HG02840 (cell line): Measurements from ENCODE around the gene CTDSPL2.
"Not testable (repeated sequence)": the region's sequence is repeated elsewhere in the genome, so short reads cannot be mapped to it uniquely, and the experiment has no call there.

Experiments used
- ATAC-seq: cut with Tn5 transposase; IDR thresholded peaks from one replicate; pipeline ENCODE4 v1.9.1; 2021; ENCODE audit warnings: mild to moderate bottlenecking, moderate library complexity, moderate number of reproducible peaks; ENCODE audit not compliant: unreplicated experiment, low FRiP score

The CTDSPL2 gene

DNA sequence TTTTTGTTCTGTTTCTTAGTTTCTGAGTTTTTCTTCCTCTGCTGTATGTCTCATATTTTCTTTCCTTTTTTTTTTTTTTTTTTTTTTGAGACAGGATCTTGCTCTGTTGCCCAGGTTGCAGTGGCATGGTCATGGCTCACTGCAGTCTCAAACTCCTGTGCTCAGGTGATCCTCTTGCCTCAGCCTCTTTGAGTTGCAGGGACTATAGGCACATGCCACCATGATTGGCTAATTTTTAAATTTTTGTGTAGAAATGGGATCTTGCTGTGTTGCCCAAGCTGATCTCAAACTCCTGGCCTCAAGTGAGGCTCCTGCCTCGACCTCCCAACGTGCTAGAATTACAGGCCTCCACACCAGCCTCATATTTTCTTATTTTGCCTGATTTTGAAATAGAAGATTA lies 51.9 kb downstream of the CTDSPL2 start:
- ATAC-seq: no peak

DNA sequence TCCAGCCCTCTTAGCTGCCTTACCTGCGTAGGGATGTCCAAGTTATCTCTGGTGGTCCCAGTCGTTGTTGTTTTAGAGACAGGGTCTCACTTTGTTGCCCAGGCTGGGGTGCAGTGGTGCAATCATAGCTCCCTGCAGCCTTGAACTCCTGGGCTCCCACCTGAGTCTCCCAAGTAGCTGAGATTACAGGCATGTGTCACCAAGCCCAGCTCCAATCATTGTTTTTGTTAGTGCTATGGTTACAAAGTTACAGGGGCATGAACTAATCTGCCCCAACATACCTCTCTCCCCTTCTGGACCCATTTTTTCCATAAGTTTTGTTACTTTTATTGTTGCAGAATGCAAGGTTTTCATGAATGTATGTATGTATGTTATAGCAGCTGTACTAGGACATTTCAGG lies 54.7 kb downstream of the CTDSPL2 start:
- no peak for ATAC-seq

DNA sequence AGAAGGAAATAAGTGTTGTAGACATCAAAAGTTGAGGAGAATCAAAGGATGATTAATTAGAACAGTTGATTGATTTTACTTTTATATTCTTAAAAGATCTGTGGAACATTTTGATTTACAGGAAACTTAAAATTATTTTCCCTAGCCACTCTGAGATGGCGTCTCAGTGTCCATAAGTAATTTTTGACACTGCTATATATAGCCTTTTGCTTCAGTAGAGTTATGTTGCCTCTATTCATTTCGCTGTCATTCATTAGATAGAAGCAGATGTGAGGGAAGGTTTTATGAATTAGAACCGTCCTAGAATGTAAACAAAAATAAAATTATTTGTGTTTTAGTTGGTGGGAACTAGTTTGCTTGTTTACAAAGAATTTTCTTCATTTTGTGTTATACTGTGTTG lies 58.5 kb downstream of the CTDSPL2 start:
- no peak for ATAC-seq

DNA sequence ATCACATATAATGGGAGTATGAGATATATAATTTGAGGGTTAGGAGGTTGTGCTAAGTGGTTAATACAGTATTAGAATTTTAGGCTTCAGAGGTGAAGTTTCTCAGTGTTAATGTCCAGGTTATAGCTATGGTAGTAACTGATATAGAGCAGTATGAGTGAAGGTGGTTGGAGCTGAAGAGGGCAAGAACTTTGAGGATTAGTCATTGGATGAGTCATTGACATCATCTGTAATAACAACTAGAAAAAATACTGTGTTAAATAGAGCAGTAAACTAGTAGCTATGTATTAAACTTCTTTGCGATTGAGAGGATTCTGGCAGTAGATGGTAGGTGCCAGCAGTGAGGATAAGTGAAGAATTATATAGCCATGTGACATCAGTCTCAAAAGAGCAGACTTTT lies 62.0 kb downstream of the CTDSPL2 start:
- no peak for ATAC-seq

DNA sequence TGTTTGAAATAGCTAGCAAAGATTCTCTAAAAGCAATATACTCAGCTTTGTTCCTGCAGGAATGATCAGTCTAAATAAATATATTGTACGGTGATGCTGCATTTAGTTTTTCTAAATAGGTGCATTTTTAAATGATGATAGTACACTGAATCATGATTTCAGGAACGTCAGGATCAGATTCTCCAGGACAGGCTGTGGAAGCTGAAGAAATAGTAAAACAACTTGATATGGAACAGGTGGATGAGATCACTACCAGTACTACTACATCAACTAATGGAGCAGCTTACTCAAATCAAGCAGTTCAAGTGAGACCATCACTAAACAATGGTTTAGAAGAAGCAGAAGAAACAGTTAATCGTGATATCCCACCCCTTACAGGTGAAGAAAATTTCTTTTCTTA lies 63.2 kb downstream of the CTDSPL2 start:
- no peak for ATAC-seq

DNA sequence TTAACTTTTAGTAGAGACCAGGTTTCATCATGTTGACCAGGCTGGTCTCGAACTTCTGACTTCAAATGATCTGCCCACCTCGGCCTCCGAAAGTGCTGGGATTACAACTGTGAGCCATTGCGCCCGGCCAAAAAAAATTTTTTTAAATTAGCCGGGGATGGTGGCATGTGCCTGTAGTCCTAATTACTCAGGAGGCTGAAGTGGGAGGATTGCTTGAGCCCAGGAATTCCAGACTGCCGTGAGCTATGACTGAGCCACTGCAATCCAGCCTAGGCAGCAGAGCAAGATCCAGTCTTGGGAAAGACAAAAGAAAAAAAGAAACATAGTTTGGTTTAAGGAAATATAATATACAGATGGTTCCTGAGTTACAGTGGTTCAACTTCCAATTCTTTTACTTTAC lies 64.6 kb downstream of the CTDSPL2 start:
- ATAC-seq: no peak

DNA sequence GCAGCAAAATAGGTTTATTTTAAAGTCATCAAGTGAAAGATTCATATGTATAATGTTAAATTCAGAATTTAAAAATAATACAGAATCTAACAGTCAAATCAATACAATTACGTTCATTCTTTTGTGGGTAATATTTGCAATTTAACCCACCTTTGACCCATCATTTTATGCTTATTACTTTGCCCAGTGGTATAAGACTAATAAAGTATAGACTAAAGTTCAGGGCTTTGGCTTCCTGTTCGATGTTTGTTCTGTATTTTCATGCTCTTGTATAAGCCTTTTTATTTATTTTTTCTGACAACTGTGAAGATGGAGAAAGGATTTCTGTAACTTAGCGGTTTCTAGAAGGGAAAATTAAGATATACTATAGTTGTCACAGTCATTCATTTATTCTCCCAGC lies 65.2 kb downstream of the CTDSPL2 start:
- ATAC-seq: no peak

DNA sequence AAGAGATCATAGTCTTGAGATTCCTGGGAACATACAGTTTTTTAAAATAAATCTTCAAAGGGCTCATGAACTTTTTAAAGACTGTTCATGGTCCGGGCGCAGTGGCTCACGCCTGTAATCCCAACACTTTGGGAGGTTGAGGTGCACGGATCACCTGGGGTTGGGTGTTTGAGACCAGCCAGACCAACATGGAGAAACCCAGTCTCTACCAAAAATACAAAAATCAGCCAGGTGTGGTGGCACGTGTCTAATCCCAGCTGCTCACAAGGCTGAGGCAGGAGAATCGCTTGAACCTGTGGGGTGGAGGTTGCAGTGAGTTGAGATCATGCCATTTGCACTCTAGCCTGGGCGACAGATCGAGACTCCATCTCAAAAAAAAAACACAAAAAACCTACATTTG lies 68.1 kb downstream of the CTDSPL2 start:
- ATAC-seq: no peak

DNA sequence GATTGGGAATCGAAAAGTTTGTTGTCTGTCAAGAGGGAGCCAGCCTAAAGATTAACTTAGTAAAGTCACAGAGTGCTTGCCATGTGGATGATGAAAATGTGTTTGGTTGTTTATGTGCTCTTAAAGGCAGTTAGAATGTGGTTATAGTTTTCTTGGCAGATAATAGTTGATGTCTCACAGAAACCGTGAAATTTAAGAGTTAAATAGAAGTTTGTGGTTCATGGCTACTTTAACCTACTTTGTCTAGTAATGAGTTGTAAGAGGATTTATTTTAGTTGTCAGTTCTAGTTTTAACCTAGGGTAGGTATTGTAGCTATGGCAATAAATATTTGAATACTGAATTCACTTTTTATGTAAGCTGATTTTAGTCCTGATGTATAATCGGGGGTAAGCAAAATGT lies 73.1 kb downstream of the CTDSPL2 start:
- no peak for ATAC-seq

DNA sequence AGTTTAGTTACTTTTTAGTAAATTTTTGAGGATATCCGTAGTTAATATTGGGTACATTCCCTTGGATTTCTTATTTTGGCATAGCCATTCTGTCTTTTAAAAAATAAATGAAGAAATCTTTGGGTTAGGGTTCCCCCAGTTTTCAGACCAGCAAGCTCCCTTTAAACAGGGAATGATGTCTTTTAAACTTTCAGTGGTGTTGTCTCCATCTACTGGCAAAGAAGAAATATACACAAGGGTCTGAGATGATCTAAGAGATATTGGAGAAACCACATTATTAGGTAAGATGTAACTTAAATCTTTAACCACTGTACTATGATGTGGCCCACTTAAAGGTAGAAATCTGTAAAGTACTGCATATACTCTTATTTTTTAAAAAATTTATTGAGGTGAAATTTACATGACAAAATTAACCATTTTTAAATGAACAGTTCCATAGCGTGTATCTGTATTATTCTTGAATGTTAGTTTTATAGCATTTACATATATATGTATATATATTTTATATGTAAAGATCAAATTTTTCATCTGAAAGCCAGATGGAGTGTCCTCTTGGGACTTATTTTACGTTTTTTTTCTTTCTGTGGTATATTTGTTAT lies 74.4 kb downstream of the CTDSPL2 start:
- ATAC-seq: no peak

DNA sequence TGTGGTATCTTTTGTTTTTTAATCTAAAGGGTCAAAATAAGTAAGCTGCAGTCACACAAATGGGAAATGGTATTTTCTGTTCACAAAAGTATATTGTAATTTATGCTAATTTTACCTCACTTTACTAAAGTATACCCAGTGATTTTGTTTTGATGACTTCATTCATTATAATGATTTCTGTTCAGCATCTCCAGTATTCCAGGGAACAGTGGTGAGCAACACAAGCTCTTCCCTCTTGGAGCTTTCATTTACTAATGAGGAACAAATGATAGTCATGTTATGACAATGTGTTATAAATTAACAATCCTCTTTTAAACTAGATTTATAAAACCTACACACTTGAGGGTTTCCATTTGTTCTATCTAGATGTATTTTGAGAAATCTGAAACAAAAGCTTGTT lies 89.0 kb downstream of the CTDSPL2 start:
- ATAC-seq: no peak

DNA sequence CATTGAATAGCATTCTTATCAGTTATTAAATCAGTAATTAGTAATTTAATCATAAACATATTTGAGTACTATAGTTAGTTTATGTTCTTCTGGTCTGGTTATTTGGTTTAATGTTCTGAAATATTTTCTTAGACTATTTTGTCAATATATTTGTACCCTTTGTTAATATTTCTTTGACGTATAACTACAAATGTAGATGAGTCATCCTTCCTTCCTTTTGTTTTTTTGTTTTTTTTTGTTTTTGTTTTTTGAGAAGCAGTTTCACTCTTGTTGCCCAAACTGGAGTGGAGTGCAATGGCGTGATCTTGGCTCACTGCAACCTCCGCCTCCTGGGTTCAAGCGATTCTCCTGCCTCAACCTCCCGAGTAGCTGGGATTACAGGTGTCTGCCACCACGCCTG lies 92.1 kb downstream of the CTDSPL2 start:
- ATAC-seq: no peak

DNA sequence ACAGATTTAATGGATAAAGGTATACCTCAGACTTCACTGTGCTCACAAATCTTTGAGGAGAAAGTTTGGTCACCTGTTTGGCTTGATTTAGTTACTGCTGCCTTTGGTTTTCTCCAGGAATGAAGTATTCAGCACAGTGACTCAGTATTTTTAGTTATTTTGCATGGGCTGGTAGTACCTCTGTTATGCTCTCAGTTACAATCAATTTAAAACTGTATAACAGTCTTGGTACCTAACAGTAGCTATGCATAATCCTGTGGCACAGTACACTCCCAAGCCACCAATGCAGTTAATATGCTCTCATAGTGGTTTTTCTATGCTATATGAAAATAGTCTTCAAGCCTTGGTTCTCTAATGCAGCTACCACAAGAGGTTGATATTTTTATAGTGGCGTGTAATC lies 97.6 kb downstream of the CTDSPL2 start:
- ATAC-seq: no peak

DNA sequence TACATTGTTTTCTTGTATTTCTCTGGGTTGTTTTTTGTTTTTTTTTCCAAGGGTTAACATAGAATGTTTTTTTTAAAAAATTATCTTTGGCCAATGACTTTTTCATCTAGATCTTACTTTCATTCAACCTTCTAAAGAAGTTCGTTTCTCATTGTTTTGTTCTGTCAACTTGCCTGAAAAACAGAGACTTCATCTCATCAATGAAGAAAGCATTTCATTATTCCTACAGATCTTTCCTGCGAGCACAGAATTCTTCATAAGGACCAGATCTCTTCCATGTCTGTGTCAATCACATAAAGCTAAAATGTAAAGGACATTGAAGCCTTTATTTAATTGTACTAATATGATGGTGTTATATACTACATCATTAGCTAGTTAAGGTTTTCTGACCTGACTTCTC lies 99.8 kb downstream of the CTDSPL2 start:
- ATAC-seq: no peak

DNA sequence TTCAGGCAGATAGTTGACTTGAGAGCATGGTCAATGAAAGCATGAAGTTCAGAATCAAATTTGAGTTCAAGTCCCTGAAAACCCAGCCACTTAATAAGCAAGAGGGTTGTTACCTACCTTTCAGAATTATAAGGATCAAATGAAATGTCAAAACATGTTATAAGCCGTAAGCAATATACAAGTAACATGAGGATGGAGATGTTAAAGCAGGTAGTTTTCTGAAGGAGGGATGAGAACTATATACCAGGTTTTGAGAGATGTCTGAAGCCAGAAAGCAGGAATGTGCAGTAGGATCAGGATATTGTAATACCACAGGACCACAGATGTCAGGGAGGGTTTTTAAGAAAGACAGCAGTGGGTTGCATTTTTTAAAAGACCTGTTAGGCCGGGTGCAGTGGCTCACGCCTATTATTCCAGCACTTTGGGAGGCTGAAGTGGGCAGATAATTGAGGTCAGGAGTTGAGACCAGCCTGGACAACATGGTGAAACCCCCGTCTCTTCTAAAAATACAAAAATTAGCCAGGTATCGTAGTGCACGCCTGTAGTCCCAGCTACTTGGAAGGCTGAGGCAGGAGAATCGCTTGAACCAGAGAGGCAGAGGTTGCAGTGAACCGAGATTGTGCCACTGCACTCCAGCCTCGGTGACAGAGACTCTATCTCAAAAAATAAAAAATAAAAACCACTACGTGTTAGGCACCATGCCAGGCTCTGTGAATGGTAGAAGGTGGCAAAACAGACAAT lies 102.6 kb downstream of the CTDSPL2 start:
- ATAC-seq: no peak

DNA sequence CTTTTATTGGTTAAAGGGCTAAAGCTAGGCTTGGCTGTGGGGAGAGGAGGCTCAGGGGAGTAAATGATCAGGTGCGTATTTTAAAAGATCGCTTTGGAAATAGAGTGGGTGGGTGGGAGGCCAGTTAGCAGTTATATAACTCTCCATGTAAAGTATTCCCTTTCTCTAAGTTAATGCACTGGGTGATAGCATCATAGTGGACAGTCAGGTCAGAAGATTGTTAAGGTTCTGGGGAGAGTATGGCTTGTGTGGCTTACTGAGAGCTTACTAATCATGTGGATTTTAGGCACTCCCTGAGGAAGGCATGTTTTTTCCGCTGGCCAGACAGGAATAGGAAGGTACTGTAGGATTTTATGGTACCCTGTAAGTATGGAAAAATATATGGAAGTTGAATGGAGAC lies 103.2 kb downstream of the CTDSPL2 start:
- no peak for ATAC-seq

DNA sequence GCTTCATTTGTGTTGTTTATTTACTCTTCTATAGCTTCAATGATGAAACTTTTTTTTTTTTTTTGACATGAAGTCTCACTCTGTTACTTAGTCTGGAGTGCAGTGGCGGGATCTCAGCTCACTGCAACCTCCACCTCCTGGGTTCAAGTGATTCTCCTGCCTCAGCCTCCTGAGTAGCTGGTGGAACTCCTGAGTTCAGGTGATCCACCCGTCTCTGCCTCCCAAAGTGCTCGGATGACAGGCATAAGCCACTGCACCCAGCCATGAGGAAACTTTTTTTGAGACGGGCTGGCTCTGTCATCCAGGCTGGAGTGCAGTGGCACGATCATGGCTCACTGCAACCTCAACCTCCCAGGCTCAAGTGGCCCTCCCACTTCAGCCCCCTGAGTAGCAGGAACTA lies 104.8 kb downstream of the CTDSPL2 start:
- ATAC-seq: not testable (repeated sequence)

DNA sequence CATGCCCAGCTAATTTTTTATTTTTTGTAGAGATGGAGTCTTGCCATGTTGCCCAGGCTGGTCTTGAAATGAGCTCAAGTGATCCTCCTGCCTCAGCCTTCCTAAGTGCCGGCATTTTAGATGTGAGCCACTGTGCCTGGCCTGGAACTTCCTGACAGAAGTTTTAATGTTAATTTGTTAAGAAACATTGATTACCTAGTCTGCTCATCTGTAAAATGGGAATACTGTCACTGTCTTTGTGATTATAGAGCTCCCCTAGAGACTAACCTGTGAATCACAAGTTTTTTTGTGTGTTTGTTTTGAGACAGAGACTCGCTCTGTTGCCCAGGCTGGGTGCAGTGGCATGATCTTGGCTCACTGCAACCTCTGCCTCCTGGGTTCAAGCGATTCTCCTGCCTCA lies 105.3 kb downstream of the CTDSPL2 start:
- no peak for ATAC-seq

DNA sequence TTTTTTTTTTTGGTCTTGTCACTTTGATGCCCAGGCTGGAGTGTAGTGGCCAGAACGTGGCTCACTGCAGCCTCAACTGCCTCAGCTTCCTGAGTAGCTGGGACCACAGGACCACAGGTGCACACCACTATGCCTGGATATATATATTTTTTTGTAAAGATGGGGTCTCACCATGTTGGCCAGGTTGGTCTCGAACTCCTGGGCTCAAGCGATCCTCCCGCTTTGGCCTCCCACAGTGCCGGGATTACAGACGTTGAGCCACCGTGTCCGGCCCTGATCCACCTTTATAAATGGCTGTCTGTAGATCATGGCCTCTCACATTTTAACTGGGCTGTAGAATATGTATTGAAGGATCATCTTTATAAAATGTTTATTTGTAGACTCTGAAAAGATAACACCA lies 107.7 kb downstream of the CTDSPL2 start:
- no peak for ATAC-seq

DNA sequence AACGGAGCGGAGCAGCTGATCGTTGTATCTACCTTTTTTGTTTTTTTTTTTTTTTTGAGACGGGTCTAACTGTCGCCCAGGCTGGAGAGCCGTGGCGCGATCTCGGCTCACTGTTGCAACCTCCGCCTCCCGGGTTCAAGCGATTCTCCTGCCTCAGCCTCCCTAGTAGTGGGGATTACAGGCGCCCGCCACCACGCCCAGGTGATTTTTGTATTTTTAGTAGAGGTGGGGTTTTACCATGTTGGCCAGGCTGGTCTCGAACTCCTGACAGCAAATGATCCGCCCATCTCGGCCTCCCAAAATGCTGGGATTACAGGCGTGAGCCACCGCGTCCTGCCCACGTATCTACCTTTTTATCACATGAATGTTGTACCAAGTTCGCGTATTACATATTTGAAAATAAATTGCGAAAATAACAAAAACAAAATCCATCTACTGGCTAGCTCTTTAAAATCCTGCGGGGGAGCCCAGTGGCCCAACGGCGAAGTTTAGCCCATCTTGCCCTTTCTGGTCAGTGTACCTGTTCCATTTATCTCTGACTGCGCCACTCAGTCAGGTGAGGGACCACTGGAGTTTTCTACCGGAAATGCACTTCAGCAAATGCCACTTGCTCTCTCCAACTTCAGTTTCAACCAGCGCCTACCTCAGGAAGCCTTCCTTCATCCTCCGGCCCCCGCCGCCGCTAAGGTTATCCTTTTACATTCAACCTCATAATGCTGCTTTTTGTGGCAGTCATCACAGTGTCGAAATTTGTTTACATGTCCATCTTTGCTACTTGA lies 108.3 kb downstream of the CTDSPL2 start:
- no peak for ATAC-seq

DNA sequence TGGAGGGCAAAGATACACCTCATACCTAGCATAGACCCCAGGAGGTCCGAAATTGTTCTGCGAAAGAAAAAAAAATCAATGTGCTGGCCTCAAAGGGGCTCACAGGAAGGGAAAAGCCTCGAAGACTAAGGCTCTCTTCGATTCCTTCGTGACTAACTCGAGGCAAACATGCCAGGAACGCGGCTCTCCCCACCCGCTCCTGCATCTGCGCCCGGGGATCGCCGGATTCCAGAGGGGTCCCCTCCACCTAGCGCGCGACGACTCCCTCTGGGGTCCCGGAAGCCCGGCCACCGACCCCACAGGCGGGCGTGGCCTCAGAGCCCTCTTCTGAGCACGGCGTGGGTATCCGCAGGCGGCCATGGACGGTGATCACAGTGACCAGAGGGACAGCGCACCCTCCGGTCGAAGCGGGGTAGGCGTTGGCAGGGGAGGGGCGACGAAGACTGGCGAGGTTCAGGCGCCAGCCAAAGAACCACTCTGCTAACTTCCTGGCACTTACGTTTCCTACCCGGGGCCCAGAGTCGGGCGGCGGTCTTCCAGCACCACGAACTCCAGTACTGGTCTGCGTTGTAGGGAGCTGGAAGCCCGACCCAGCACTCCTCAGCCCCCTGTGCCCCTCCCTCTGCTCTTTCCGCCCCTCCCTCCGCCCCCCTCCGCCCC lies 109.0 kb downstream of the CTDSPL2 start:
- ATAC-seq: peak; percentile 59
